ENCODE results near the gene GOLGA8O.
"Not testable (repeated sequence)": the region's sequence is repeated elsewhere in the genome, so short reads cannot be mapped to it uniquely, and the experiment has no call there.

GRCh38 chr15:32492768-32493167 is 37.3 kb upstream of the GOLGA8O start:
- not testable (repeated sequence) for TF ChIP-seq CTCF (IDR thresholded peaks at IDR 0.05); POLR2AphosphoS5 (IDR thresholded peaks at IDR 0.05; ENCODE audit: low read depth, low read length); TCF7L2 (IDR thresholded peaks at IDR 0.05; ENCODE audit: low read depth, low read length)
